H1 (cell line): ENCODE results near the gene ASB6. TPM values are rescaled to one million over a fixed set of nuclear protein-coding genes. Genes with fewer than 3 reads are reported as not detected.

ENCODE experiments used
- CTCF ChIA-PET: fragments of 300-600 bp; sonication (Branson Sonifier 250); formaldehyde crosslinking; loops from one replicate; lab custom pipeline; 2021; ENCODE audit not compliant: partially characterized antibody; lab: Charles Lee
- POLR2A ChIA-PET: fragments of 300-600 bp; sonication (Branson Sonifier 250); formaldehyde crosslinking; loops from one replicate; lab custom pipeline; 2021; ENCODE audit warnings: inconsistent platforms; ENCODE audit not compliant: partially characterized antibody; lab: Charles Lee
- DNase-seq, 2 experiments: peaks; one replicate each; pipeline versions ENCODE4 v3.0.0 to v3.0.0-alpha.2; 2010 to 2022; ENCODE audit warnings: low spot score in 2 of 2, low read depth in 1 of 2, mixed read lengths in 1 of 2
- FAIRE-seq: peaks from 2 replicates; lab custom pipeline; 2011; peaks lifted over from hg19 to GRCh38; lab: Jason Lieb, UNC
- H2AFZ ChIP-seq: 2 replicates; pipeline ENCODE4 v1.8.1; 2012; ENCODE audit warnings: low read length, inconsistent platforms
- H2AK5ac ChIP-seq: 2 replicates; pipeline ENCODE4 v1.6.1; 2013; ENCODE audit warnings: low read depth, low read length
- H2BK120ac ChIP-seq: replicated peaks from 2 replicates; pipeline ENCODE3; 2013; ENCODE audit warnings: low read depth, low read length, inconsistent platforms
- H2BK12ac ChIP-seq: 2 replicates; pipeline ENCODE4 v1.6.1; 2013; ENCODE audit warnings: low read depth, low read length
- H2BK15ac ChIP-seq: 2 replicates; pipeline ENCODE4 v1.6.1; 2013; ENCODE audit warnings: low read length
- H2BK20ac ChIP-seq: 2 replicates; pipeline ENCODE4 v1.6.1; 2013; ENCODE audit warnings: low read length
- H2BK5ac ChIP-seq: 2 replicates; pipeline ENCODE4 v1.6.1; 2013; ENCODE audit warnings: low read depth, low read length
- H3K14ac ChIP-seq: 2 replicates; pipeline ENCODE4 v1.6.1; 2013; ENCODE audit warnings: inconsistent platforms; ENCODE audit not compliant: insufficient read length
- H3K18ac ChIP-seq: 2 replicates; pipeline ENCODE4 v1.6.1; 2013; ENCODE audit warnings: low read length; ENCODE audit errors: extremely low read depth
- H3K23ac ChIP-seq: 2 replicates; pipeline ENCODE4 v1.6.1; 2013; ENCODE audit warnings: inconsistent platforms; ENCODE audit not compliant: insufficient read length
- H3K23me2 ChIP-seq: 2 replicates; pipeline ENCODE4 v1.6.1; 2013; ENCODE audit warnings: low read depth, low read length
- H3K27ac ChIP-seq: 2 replicates; pipeline ENCODE4 v1.6.1; 2011; ENCODE audit warnings: low read depth, low read length, inconsistent platforms
- H3K27me3 ChIP-seq, 4 experiments: replicated peaks in 1 of 4; 1 replicate in 1 of 4; 2 replicates in 3 of 4; pipeline versions ENCODE4 v1.6.1 to v1.8.1; 2011 to 2013; ENCODE audit warnings: low read length in 3 of 4, mild to moderate bottlenecking in 3 of 4, inconsistent platforms in 2 of 4, mixed read lengths in 2 of 4, moderate library complexity in 1 of 4; ENCODE audit not compliant: control insufficient read depth in 3 of 4, insufficient read depth in 3 of 4; ENCODE audit errors: extremely low read depth in 1 of 4
- H3K36me3 ChIP-seq, 4 experiments: 2 replicates each; pipeline versions ENCODE4 v1.6.1 to v1.8.1; 2011 to 2013; ENCODE audit warnings: mild to moderate bottlenecking in 4 of 4, low read length in 3 of 4, moderate library complexity in 2 of 4, control low read depth in 1 of 4, inconsistent platforms in 1 of 4; ENCODE audit not compliant: insufficient read depth in 4 of 4, control insufficient read depth in 2 of 4
- H3K4ac ChIP-seq: replicated peaks from 2 replicates; pipeline ENCODE3; 2013; ENCODE audit warnings: low read length, low read depth, mixed read lengths, inconsistent platforms; ENCODE audit not compliant: insufficient read length
- H3K4me1 ChIP-seq, 4 experiments: replicated peaks in 1 of 4; 1 replicate in 1 of 4; 2 replicates in 3 of 4; pipeline versions ENCODE4 v1.6.1 to v1.8.1; 2011 to 2013; ENCODE audit warnings: low read length in 3 of 4, inconsistent platforms in 2 of 4, mixed read lengths in 1 of 4; ENCODE audit not compliant: insufficient read depth in 4 of 4, control insufficient read depth in 3 of 4
- H3K4me2 ChIP-seq, 2 experiments: 2 replicates each; pipeline versions ENCODE4 v1.6.1 to v1.8.1; 2011 to 2013; ENCODE audit warnings: low read depth in 2 of 2, low read length in 2 of 2, control low read depth in 1 of 2, inconsistent platforms in 1 of 2, mild to moderate bottlenecking in 1 of 2; ENCODE audit not compliant: insufficient read depth in 1 of 2
- H3K4me3 ChIP-seq, 4 experiments: fragments of 200-600, 300-600 bp in 1 of 4; sonication (generic), shearing (Covaris generic), sonication (Bioruptor Twin) in 1 of 4; 2 replicates each; pipeline versions ENCODE4 v1.5.1 to v1.8.1; 2011 to 2016; ENCODE audit warnings: low read length in 4 of 4, low read depth in 3 of 4, control low read depth in 2 of 4, inconsistent platforms in 2 of 4, mild to moderate bottlenecking in 2 of 4, mixed read lengths in 1 of 4, moderate library complexity in 1 of 4; ENCODE audit not compliant: insufficient read depth in 2 of 4; ENCODE audit errors: extremely low read depth in 1 of 4
- H3K56ac ChIP-seq: replicated peaks from 2 replicates; pipeline ENCODE3; 2013; ENCODE audit warnings: low read depth, mild to moderate bottlenecking, mixed read lengths, low read length, inconsistent platforms; ENCODE audit not compliant: insufficient read length
- H3K79me1 ChIP-seq: 2 replicates; pipeline ENCODE4 v1.6.1; 2013; ENCODE audit warnings: low read depth, low read length, control low read depth
- H3K79me2 ChIP-seq, 2 experiments: 2 replicates each; pipeline versions ENCODE4 v1.6.1 to v1.8.1; 2012 to 2013; ENCODE audit warnings: low read length in 2 of 2, mild to moderate bottlenecking in 2 of 2, inconsistent platforms in 1 of 2; ENCODE audit not compliant: insufficient read depth in 2 of 2, control insufficient read depth in 1 of 2
- H3K9ac ChIP-seq, 4 experiments: replicated peaks in 1 of 4; 1 replicate in 1 of 4; 2 replicates in 3 of 4; pipeline versions ENCODE4 v1.6.1 to v1.8.1; 2011 to 2013; ENCODE audit warnings: low read depth in 3 of 4, low read length in 3 of 4, control low read depth in 2 of 4, mild to moderate bottlenecking in 2 of 4, moderate library complexity in 2 of 4, inconsistent platforms in 1 of 4; ENCODE audit errors: extremely low read depth in 1 of 4
- H3K9me3 ChIP-seq, 2 experiments: 2 replicates each; pipeline versions ENCODE4 v1.6.1 to v1.8.1; 2012 to 2013; ENCODE audit warnings: mild to moderate bottlenecking in 2 of 2, moderate library complexity in 2 of 2, control low read depth in 1 of 2, inconsistent platforms in 1 of 2, low read depth in 1 of 2, low read length in 1 of 2, mixed read lengths in 1 of 2; ENCODE audit not compliant: insufficient read depth in 2 of 2
- H4K20me1 ChIP-seq, 2 experiments: replicated peaks in 1 of 2; 2 replicates each; pipeline versions ENCODE3 to v1.8.1; 2011 to 2013; ENCODE audit warnings: inconsistent platforms in 2 of 2, low read length in 2 of 2, mild to moderate bottlenecking in 1 of 2; ENCODE audit not compliant: insufficient read depth in 2 of 2, control insufficient read depth in 1 of 2
- H4K5ac ChIP-seq: 2 replicates; pipeline ENCODE4 v1.6.1; 2013; ENCODE audit warnings: low read length, low read depth, mixed read lengths, inconsistent platforms; ENCODE audit not compliant: insufficient read length
- H4K8ac ChIP-seq: 2 replicates; pipeline ENCODE4 v1.8.0; 2013; ENCODE audit warnings: mild to moderate bottlenecking, moderate library complexity, low read length, inconsistent platforms; ENCODE audit not compliant: insufficient read depth; ENCODE audit errors: extremely low read depth
- H4K91ac ChIP-seq: replicated peaks from 2 replicates; pipeline ENCODE3; 2013; ENCODE audit warnings: low read length, mixed read lengths, inconsistent platforms; ENCODE audit not compliant: insufficient read length
- CBX5 ChIP-seq: fragments of 300-800, 300-1000 bp; sonication (generic); IDR thresholded peaks from 2 replicates; pipeline ENCODE4 v1.7.1; 2016; ENCODE audit warnings: antibody characterized with exemption, low read length, low read depth
- CTBP2 ChIP-seq: IDR thresholded peaks from 2 replicates; pipeline ENCODE4 v1.7.0; 2011; ENCODE audit warnings: borderline replicate concordance, mild to moderate bottlenecking, moderate library complexity, mixed read lengths, low read length; ENCODE audit not compliant: insufficient read depth, insufficient read length
- CTCF ChIP-seq, 3 experiments: IDR thresholded peaks; 1 replicate in 2 of 3; 2 replicates in 1 of 3; pipeline versions ENCODE4 v1.5.1 to v1.6.1; 2011; ENCODE audit warnings: low read length in 3 of 3, mild to moderate bottlenecking in 3 of 3, inconsistent platforms in 2 of 3, low read depth in 1 of 3, moderate library complexity in 1 of 3; ENCODE audit not compliant: insufficient read depth in 1 of 3; ENCODE audit errors: control extremely low read depth in 1 of 3
- RAD21 ChIP-seq, 2 experiments: IDR thresholded peaks in 1 of 2; conservative IDR thresholded peaks in 1 of 2; 2 replicates each; pipeline ENCODE4 v1.6.1; 2011; ENCODE audit warnings: low read depth in 2 of 2, low read length in 2 of 2, improper control_type of control experiment in 1 of 2, inconsistent platforms in 1 of 2, mild to moderate bottlenecking in 1 of 2, moderate library complexity in 1 of 2
- RFX5 ChIP-seq: IDR thresholded peaks from 2 replicates; pipeline ENCODE4 v1.6.1; 2011; ENCODE audit warnings: low read depth, low read length, improper control_type of control experiment, borderline replicate concordance
- SP1 ChIP-seq: IDR thresholded peaks from 2 replicates; pipeline ENCODE4 v1.6.1; 2011; ENCODE audit warnings: low read depth, low read length
- SUZ12 ChIP-seq: fragments of 200-600 bp; sonication (generic); IDR thresholded peaks from 2 replicates; pipeline ENCODE4 v1.6.1; 2012; ENCODE audit warnings: mild to moderate bottlenecking, inconsistent platforms, low read length, moderate library complexity, mixed read lengths
- WGBS, 2 experiments: shearing (Covaris generic) in 1 of 2; methylation state at CpG; one replicate each; pipeline versions ENCODE4 v1.1.6 to v1.1.7; 2013 to 2015; ENCODE audit warnings: low lambda C conversion rate in 2 of 2, mixed read lengths in 2 of 2, inconsistent platforms in 1 of 2, low coverage in 1 of 2, missing lambda C conversion rate in 1 of 2; ENCODE audit not compliant: insufficient replicate concordance in 2 of 2, insufficient coverage in 1 of 2, insufficient read length in 1 of 2; ENCODE audit errors: extremely low coverage in 1 of 2, missing lambda C conversion rate in 1 of 2; 5-methylcytosine and 5-hydroxymethylcytosine counted together
- polyA plus RNA-seq, 7 experiments: library from polyadenylated mRNA; depleted of rRNA in 3 of 7; stranded (reverse) in 5 of 7; unstranded in 2 of 7; fragments of >200 nt in 5 of 7; fragments of 200-250 nt in 2 of 7; gene quantifications; 1 replicate in 5 of 7; 2 replicates in 1 of 7; 4 replicates in 1 of 7; pipeline versions ENCODE4 v1.2.1 to v1.2.3, GENCODE V29; 2011 to 2013; ENCODE audit warnings: missing spikeins in 2 of 7, mixed read lengths in 2 of 7
- total RNA-seq: library from RNA; stranded (reverse); fragmentation: NEBNext Ultra II Directional; extraction: Animal tissue kit (Norgen Biotek cat#: 25700); gene quantifications from 2 replicates; pipeline ENCODE4 v1.2.1, GENCODE V29; 2021

Gene ASB6
- total and polyA plus RNA-seq, 2 of the 8 experiments (the other 6 are each of a cell fraction or from before 2014, with no cell fraction given): 14.0 to 17.3 TPM

- Histone ChIP-seq H4K91ac (no peak overlapping the region), H3K9ac (no peak overlapping the region), H2BK120ac (no peak overlapping the region), H2BK5ac (no peak overlapping the region), H2BK20ac (no peak overlapping the region), H3K4me3 (no peak overlapping the region), H3K36me3 (no peaks in the 10 kb centered on the region), H3K4ac (no peak overlapping the region), H3K79me1 (no peaks in the 10 kb centered on the region), H4K8ac (no peak overlapping the region), H3K56ac (no peak overlapping the region), H2AFZ (no peak overlapping the region), H3K4me1 (peaks cover 0 to 10% (median 5%) of the 10 kb centered on the region in 4 experiments; a peak in 6 of 7 replicates), H3K14ac (no peak overlapping the region), H3K23me2 (peaks cover 9% of the 10 kb centered on the region; the same call in 1 of the 2 replicates), H4K5ac (no peak overlapping the region), H3K4me2 (no peak overlapping the region), H2AK5ac (no peak overlapping the region), H3K27me3 (peaks cover 9 to 26% (median 20%) of the 10 kb centered on the region in 4 experiments), H2BK15ac (no peak overlapping the region), H3K23ac (no peak overlapping the region), H3K18ac (no peak overlapping the region), H2BK12ac (no peak overlapping the region), H3K79me2 (no peaks in the 10 kb centered on the region), H4K20me1 (no peaks in the 10 kb centered on the region), H3K9me3 (no peaks in the 10 kb centered on the region), H3K27ac (no peak overlapping the region)
- POLR2A ChIA-PET: interaction anchor here (1.9 kb wide), 1 partner anchor 15 kb away, joined by 6 read pairs; no protein-coding TSS in a partner anchor
- TF ChIP-seq CTBP2 (no peak), SP1 (no peak), CTCF (IDR thresholded peaks at IDR 0.05; ENCODE audit: control extremely low read depth in 1 of 3, insufficient read depth in 1 of 3, low read depth in 1 of 3, low read length in 3 of 3) (peak in 2 of 3 experiments; percentile 14 to 15; a peak in 1 of 4 replicates), SUZ12 (no peak), RAD21 (IDR thresholded peaks at IDR 0.05 in 1 of 2, conservative IDR thresholded peaks at IDR 0.05 in 1 of 2; ENCODE audit: low read depth in 2 of 2, low read length in 2 of 2) (peak in 1 of 2 experiments; percentile 12; a peak in 1 of 4 replicates), RFX5 (no peak), CBX5 (no peak)
- CTCF ChIA-PET: interaction anchor here (0.8 to 2.9 kb wide), 3 partner anchors 9 to 70 kb away, joined by 3 to 7 read pairs (median 4); no protein-coding TSS in a partner anchor
- DNase-seq (no peak), FAIRE-seq (no peak)
- 85% methylated on average over 9 of the region's 9 CpGs; no CpG with 5 or more reads in 1 of the 2 experiments for WGBS, 2 experiments
These were observed 25.9 kb upstream of the ASB6 start for GRCh38 chr9:129667850-129668249.
